DND-41 (cell line): ENCODE measurements around the gene SLC25A25.

Experiments used
- ATAC-seq: fragments of 200-7000 bp; cut with Tn5 transposase; 3 replicates; pipeline ENCODE4 v1.9.1; 2021; ENCODE audit warnings: low read depth; ENCODE audit not compliant: insufficient read depth
- DNase-seq: peaks from one replicate; pipeline ENCODE4 v3.0.0-alpha.2; 2020
- H2AFZ ChIP-seq: 2 replicates; pipeline ENCODE4 v1.6.0; 2012; ENCODE audit warnings: low read depth, low read length
- H3K27ac ChIP-seq: 2 replicates; pipeline ENCODE4 v1.5.1; 2012; ENCODE audit warnings: low read length, inconsistent platforms
- H3K27me3 ChIP-seq: fragments of 200-600 bp; sonication (generic); 2 replicates; pipeline ENCODE4 v1.6.0; 2012; ENCODE audit warnings: low read length, mild to moderate bottlenecking, inconsistent platforms; ENCODE audit not compliant: insufficient read depth, poor library complexity
- H3K36me3 ChIP-seq: 2 replicates; pipeline ENCODE4 v1.5.1; 2012; ENCODE audit warnings: low read length, inconsistent platforms; ENCODE audit not compliant: insufficient read depth
- H3K4me1 ChIP-seq: 2 replicates; pipeline ENCODE4 v1.5.1; 2012; ENCODE audit warnings: mild to moderate bottlenecking, low read length; ENCODE audit not compliant: insufficient read depth
- H3K4me2 ChIP-seq: 2 replicates; pipeline ENCODE4 v1.6.0; 2012; ENCODE audit warnings: mild to moderate bottlenecking, moderate library complexity, low read length, inconsistent platforms; ENCODE audit not compliant: insufficient read depth
- H3K4me3 ChIP-seq, 2 experiments: fragments of 200-600 bp in 1 of 2; shearing (Covaris generic) in 1 of 2; 2 replicates each; pipeline ENCODE4 v1.5.1; 2012 to 2016; ENCODE audit warnings: inconsistent platforms in 2 of 2, low read length in 2 of 2, mild to moderate bottlenecking in 2 of 2, low read depth in 1 of 2, moderate library complexity in 1 of 2
- H3K79me2 ChIP-seq: 2 replicates; pipeline ENCODE4 v1.6.0; 2012; ENCODE audit warnings: low read length, inconsistent platforms; ENCODE audit not compliant: insufficient read depth
- H3K9ac ChIP-seq: 2 replicates; pipeline ENCODE4 v1.6.0; 2012; ENCODE audit warnings: low read depth, mild to moderate bottlenecking, inconsistent platforms, low read length, moderate library complexity
- H3K9me3 ChIP-seq: 2 replicates; pipeline ENCODE4 v1.5.1; 2012; ENCODE audit warnings: low read length, moderate library complexity, mild to moderate bottlenecking, inconsistent platforms; ENCODE audit not compliant: insufficient read depth, severe bottlenecking
- H4K20me1 ChIP-seq: 2 replicates; pipeline ENCODE4 v1.6.0; 2012; ENCODE audit warnings: low read length; ENCODE audit not compliant: insufficient read depth
- EZH2 ChIP-seq: IDR thresholded peaks from 3 replicates; pipeline ENCODE4 v1.6.1; 2012; ENCODE audit warnings: borderline replicate concordance, low read depth, mild to moderate bottlenecking, moderate library complexity, low read length, inconsistent platforms; ENCODE audit not compliant: severe bottlenecking
- TF ChIP-seq, protein P1 (sequence below): IDR thresholded peaks from 2 replicates; pipeline ENCODE4 v1.5.1; 2012; ENCODE audit warnings: borderline replicate concordance, low read length, moderate library complexity, mild to moderate bottlenecking; ENCODE audit not compliant: poor library complexity, severe bottlenecking; ENCODE audit errors: extremely low read depth

Gene SLC25A25

DNA sequence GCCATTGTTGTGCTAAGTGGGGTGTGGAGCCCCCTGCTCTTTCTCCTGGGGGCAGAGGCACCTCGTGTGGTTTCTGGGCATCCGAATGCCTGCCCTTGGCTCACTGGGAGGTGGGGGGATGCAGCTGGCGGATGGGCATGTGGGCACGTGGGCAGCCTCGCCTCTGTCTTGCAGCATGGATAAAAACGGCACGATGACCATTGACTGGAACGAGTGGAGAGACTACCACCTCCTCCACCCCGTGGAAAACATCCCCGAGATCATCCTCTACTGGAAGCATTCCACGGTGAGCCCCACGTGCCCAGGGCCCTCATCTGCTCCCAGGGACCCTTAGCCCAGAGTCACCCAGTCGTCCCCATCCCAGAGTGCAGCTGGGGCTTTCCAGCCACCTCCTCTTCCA, 34.2 kb downstream of the SLC25A25 start:
- H3K79me2 ChIP-seq = peaks cover 34% of the 10 kb centered on the region
- no peak overlapping the region for H3K4me3 ChIP-seq
- peaks cover 12% of the 10 kb centered on the region for H4K20me1 ChIP-seq
- peaks cover 62% of the 10 kb centered on the region for H3K4me1 ChIP-seq
- peak overlapping the region; percentile 81 for H3K27ac ChIP-seq
- no peak overlapping the region for H3K4me2 ChIP-seq
- no peak overlapping the region for H2AFZ ChIP-seq
- no peaks in the 10 kb centered on the region for H3K9me3 ChIP-seq
- ATAC-seq (no peak), DNase-seq (no peak)
- no peaks in the 10 kb centered on the region for H3K27me3 ChIP-seq
- peaks cover 53% of the 10 kb centered on the region for H3K36me3 ChIP-seq
- TF ChIP-seq, protein P1, sequence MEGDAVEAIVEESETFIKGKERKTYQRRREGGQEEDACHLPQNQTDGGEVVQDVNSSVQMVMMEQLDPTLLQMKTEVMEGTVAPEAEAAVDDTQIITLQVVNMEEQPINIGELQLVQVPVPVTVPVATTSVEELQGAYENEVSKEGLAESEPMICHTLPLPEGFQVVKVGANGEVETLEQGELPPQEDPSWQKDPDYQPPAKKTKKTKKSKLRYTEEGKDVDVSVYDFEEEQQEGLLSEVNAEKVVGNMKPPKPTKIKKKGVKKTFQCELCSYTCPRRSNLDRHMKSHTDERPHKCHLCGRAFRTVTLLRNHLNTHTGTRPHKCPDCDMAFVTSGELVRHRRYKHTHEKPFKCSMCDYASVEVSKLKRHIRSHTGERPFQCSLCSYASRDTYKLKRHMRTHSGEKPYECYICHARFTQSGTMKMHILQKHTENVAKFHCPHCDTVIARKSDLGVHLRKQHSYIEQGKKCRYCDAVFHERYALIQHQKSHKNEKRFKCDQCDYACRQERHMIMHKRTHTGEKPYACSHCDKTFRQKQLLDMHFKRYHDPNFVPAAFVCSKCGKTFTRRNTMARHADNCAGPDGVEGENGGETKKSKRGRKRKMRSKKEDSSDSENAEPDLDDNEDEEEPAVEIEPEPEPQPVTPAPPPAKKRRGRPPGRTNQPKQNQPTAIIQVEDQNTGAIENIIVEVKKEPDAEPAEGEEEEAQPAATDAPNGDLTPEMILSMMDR = no peak
- TF ChIP-seq EZH2 = no peak
- peak overlapping the region; percentile 53 for H3K9ac ChIP-seq

DNA sequence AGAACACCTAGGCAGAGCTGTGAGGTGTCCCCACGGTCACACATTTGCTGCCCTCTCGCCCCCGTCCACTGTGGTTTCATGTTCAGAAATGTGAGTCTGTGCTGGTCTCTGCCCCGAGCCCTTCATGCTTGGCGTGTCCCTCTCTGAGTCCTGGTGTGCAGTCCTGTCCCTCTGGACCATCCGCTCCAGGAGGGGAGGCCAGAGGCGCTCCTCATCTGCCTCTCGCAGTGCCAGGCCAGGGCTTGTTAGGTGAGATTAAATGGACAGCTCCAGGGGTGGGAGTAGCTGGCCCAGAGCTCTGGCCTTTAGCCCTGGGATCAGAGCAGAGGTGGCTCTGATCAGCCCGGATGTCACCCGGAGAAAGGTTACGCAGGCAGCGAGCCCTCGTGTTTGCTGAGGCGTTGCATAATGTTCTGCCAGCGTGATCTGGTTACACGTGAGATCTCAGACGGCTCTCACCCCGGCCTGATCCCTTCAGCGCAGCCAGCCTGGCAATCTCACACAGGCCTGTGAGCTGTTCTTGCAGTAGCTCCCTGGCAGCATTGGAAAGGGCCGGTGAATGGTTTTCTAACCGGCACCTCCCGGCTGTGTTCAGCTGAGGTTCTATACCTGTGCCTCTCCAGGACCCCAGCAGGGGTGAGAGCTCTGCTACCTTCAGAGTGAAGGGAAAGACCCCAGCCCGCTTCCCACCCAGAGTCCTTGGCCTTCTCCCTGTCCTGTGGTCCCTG, 35.0 kb downstream of the SLC25A25 start:
- H2AFZ ChIP-seq = no peak overlapping the region
- peak overlapping the region; percentile 21 for H3K4me2 ChIP-seq
- H3K36me3 ChIP-seq = peaks cover 62% of the 10 kb centered on the region
- peaks cover 62% of the 10 kb centered on the region for H3K4me1 ChIP-seq
- no peaks in the 10 kb centered on the region for H3K9me3 ChIP-seq
- H4K20me1 ChIP-seq = peaks cover 6% of the 10 kb centered on the region; the same call in 1 of the 2 replicates
- TF ChIP-seq, protein P1 = no peak
- no peak for TF ChIP-seq EZH2
- H3K79me2 ChIP-seq = peaks cover 26% of the 10 kb centered on the region
- ATAC-seq (peak; percentile 48), DNase-seq (peak; percentile 60)
- H3K9ac ChIP-seq = peak overlapping the region; percentile 53
- no peak overlapping the region; a peak in 1 of 4 replicates for H3K4me3 ChIP-seq
- H3K27me3 ChIP-seq = no peaks in the 10 kb centered on the region
- peak overlapping the region; percentile 81 for H3K27ac ChIP-seq

DNA sequence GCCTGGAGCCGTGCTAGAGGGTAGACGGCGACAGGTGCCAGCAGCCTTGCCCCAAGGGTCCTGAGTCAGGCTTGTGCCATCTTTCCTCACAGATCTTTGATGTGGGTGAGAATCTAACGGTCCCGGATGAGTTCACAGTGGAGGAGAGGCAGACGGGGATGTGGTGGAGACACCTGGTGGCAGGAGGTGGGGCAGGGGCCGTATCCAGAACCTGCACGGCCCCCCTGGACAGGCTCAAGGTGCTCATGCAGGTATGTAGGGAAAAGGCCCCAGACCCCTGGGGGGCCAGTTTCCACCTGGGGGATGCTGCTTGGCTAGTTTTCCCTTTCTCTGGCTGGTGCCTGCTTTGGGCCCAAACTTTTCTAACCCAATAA, 35.5 kb downstream of the SLC25A25 start:
- DNase-seq (peak; percentile 83), ATAC-seq (peak; percentile 85)
- Histone ChIP-seq H3K9ac (peak overlapping the region; percentile 53), H3K79me2 (peaks cover 20% of the 10 kb centered on the region), H3K36me3 (peaks cover 64% of the 10 kb centered on the region), H4K20me1 (peaks cover 4% of the 10 kb centered on the region; the same call in 1 of the 2 replicates), H3K4me2 (peak overlapping the region; percentile 21; the same call in 1 of the 2 replicates), H3K4me1 (peaks cover 57% of the 10 kb centered on the region), H2AFZ (no peak overlapping the region), H3K4me3 (no peak overlapping the region), H3K27ac (peak overlapping the region; percentile 81), H3K9me3 (no peaks in the 10 kb centered on the region), H3K27me3 (no peaks in the 10 kb centered on the region)
- TF ChIP-seq, protein P1 = peak; percentile 70
- no peak for TF ChIP-seq EZH2
